Naive B cell (primary cell): ENCODE results near the gene PHF5A. TPM values are rescaled to one million over a fixed set of nuclear protein-coding genes. Genes with fewer than 3 reads are reported as not detected.

Source experiments
- ATAC-seq, 2 donors: fragments of 150-1000 bp; cut with Tn5 transposase; 2 replicates each; pipeline ENCODE4 v1.10.0; 2021; ENCODE audit warnings: low read depth in 2 of 2, mild to moderate bottlenecking in 2 of 2, moderate library complexity in 2 of 2
- DNase-seq: peaks from one replicate; pipeline ENCODE4 v3.0.0; 2022
- H3K27ac Mint-ChIP-seq, 6 donors: one replicate each; pipeline ENCODE4 v1.8.0; 2020 to 2022; ENCODE audit warnings: mild to moderate bottlenecking in 6 of 6, mixed read lengths in 6 of 6, moderate library complexity in 5 of 6, inconsistent platforms in 2 of 6
- H3K27me3 Mint-ChIP-seq, 3 donors: one replicate each; pipeline ENCODE4 v1.8.0; 2021 to 2022; ENCODE audit warnings: mixed read lengths in 3 of 3, mild to moderate bottlenecking in 1 of 3
- H3K36me3 Mint-ChIP-seq, 2 donors: one replicate each; pipeline ENCODE4 v1.8.0; 2020 to 2022; ENCODE audit warnings: mixed read lengths in 2 of 2, inconsistent platforms in 1 of 2, mild to moderate bottlenecking in 1 of 2
- H3K4me1 Mint-ChIP-seq, 3 donors: one replicate each; pipeline ENCODE4 v1.8.0; 2020 to 2022; ENCODE audit warnings: mixed read lengths in 3 of 3, inconsistent platforms in 1 of 3, mild to moderate bottlenecking in 1 of 3, moderate library complexity in 1 of 3
- H3K4me3 Mint-ChIP-seq, 8 donors: one replicate each; pipeline ENCODE4 v1.8.0; 2020 to 2022; ENCODE audit warnings: mild to moderate bottlenecking in 8 of 8, mixed read lengths in 8 of 8, moderate library complexity in 8 of 8, inconsistent platforms in 2 of 8
- H3K9me3 Mint-ChIP-seq, 7 donors: one replicate each; pipeline ENCODE4 v1.8.0; 2020 to 2022; ENCODE audit warnings: mixed read lengths in 7 of 7, mild to moderate bottlenecking in 5 of 7, inconsistent platforms in 2 of 7, moderate library complexity in 1 of 7
- polyA plus RNA-seq, 6 donors: library from polyadenylated mRNA; unstranded; fragments of 300-500 nt; fragmentation: Illumina TruSeq; gene quantifications; one replicate each; pipeline ENCODE4 v1.2.3, GENCODE V29; 2021; ENCODE audit warnings: low read depth in 6 of 6

Gene PHF5A
- polyA plus RNA-seq, 6 donors from 2014 or later: 20.5 to 34.2 (median 26.7) TPM

GRCh38 chr22:41411021-41411851, 57.3 kb downstream of the PHF5A start:
- Mint-ChIP-seq H3K36me3 (no peaks in the 10 kb centered on the region), H3K27ac (peak overlapping the region; percentile 69 to 99 (median 90)), H3K4me3 (peak overlapping the region in 5 of 8 donors; percentile 20 to 84 (median 37)), H3K4me1 (peaks cover 26 to 58% (median 52%) of the 10 kb centered on the region in 3 donors), H3K9me3 (no peaks in the 10 kb centered on the region), H3K27me3 (no peaks in the 10 kb centered on the region)
- ATAC-seq (no peak), DNase-seq (no peak)

GRCh38 chr22:41410311-41410751, 58.2 kb downstream of the PHF5A start:
- DNase-seq: no peak
- Mint-ChIP-seq H3K27ac (peak overlapping the region in 5 of 6 donors; percentile 33 to 99 (median 85)), H3K4me1 (peaks cover 28 to 60% (median 44%) of the 10 kb centered on the region in 3 donors), H3K27me3 (no peaks in the 10 kb centered on the region), H3K9me3 (no peaks in the 10 kb centered on the region), H3K36me3 (no peaks in the 10 kb centered on the region), H3K4me3 (peak overlapping the region in 4 of 8 donors; percentile 2 to 73 (median 18))
- no peak for ATAC-seq

Other genes with a start within 250 kb of the PHF5A start
- gene CHADL, start 227.8 kb downstream of the PHF5A start, polyA plus RNA-seq: not detected
- 10 to 100 TPM in 4 of 6 donors, 1 to 10 TPM in 2; 4.2 to 20.8 (median 11.8) TPM for gene RANGAP1, start 182.5 kb downstream of the PHF5A start, polyA plus RNA-seq
- gene ZC3H7B, start 167.2 kb downstream of the PHF5A start, polyA plus RNA-seq: 1 to 10 TPM in 5 of 6 donors, not detected in 1; 1.1 to 2.5 (median 1.8) TPM
- 1 to 10 TPM in 5 of 6 donors, under 1 TPM in 1; 0.97 to 2.9 (median 2.6) TPM for gene TEF, start 86.8 kb downstream of the PHF5A start, polyA plus RNA-seq
- gene TOB2, start 21.9 kb downstream of the PHF5A start, polyA plus RNA-seq: 10 to 100 TPM; 14.0 to 24.0 (median 22.2) TPM
- 100 to 1,000 TPM in 3 of 6 donors, 10 to 100 TPM in 3; 88.9 to 124 (median 106) TPM for gene ACO2, start 425 bp upstream of the PHF5A start, polyA plus RNA-seq
- gene POLR3H, start 75.8 kb upstream of the PHF5A start, polyA plus RNA-seq: 10 to 100 TPM; 17.9 to 27.2 (median 22.6) TPM
- gene CSDC2, start 92.3 kb upstream of the PHF5A start, polyA plus RNA-seq: not detected
- gene PMM1, start 121.1 kb upstream of the PHF5A start, polyA plus RNA-seq: 10 to 100 TPM; 15.5 to 22.2 (median 17.4) TPM
- 10 to 100 TPM in 2 of 6 donors, 1 to 10 TPM in 4; 5.1 to 11.1 (median 9.1) TPM for gene DESI1, start 152.4 kb upstream of the PHF5A start, polyA plus RNA-seq
- gene XRCC6, start 152.6 kb upstream of the PHF5A start, polyA plus RNA-seq: 100 to 1,000 TPM; 407 to 580 (median 420) TPM
- 100 to 1,000 TPM; 264 to 311 (median 271) TPM for gene SNU13, start 220.2 kb upstream of the PHF5A start, polyA plus RNA-seq
- gene MEI1, start 230.8 kb upstream of the PHF5A start, polyA plus RNA-seq: 100 to 1,000 TPM in 1 of 6 donors, 10 to 100 TPM in 5; 75.0 to 160 (median 83.4) TPM